PFSK-1 (cell line): ENCODE results near the gene KLK1.
"Not testable (repeated sequence)": the region's sequence is repeated elsewhere in the genome, so short reads cannot be mapped to it uniquely, and the experiment has no call there.

Experiments used
- FOXP2 ChIP-seq: optimal IDR thresholded peaks from 2 replicates; pipeline ENCODE3; 2011; ENCODE audit warnings: borderline replicate concordance, control low read depth, inconsistent platforms; ENCODE audit not compliant: insufficient read depth; ENCODE audit errors: extremely low read length, extremely low read depth
- POLR2AphosphoS5 ChIP-seq: IDR thresholded peaks from 2 replicates; pipeline ENCODE4 v1.6.1; 2012; ENCODE audit warnings: low read depth, mild to moderate bottlenecking, control low read depth, low read length, moderate library complexity
- REST ChIP-seq, 2 experiments: IDR thresholded peaks; 2 replicates each; pipeline versions ENCODE4 v1.6.1 to v1.8.0; 2011 to 2012; ENCODE audit warnings: low read depth in 2 of 2, low read length in 2 of 2, control low read depth in 1 of 2, inconsistent platforms in 1 of 2, mild to moderate bottlenecking in 1 of 2, moderate library complexity in 1 of 2; ENCODE audit not compliant: insufficient read depth in 1 of 2
- SIN3A ChIP-seq: IDR thresholded peaks from 2 replicates; pipeline ENCODE4 v1.6.1; 2012; ENCODE audit warnings: mild to moderate bottlenecking, low read length, moderate library complexity, borderline replicate concordance; ENCODE audit not compliant: insufficient read depth
- TAF1 ChIP-seq: IDR thresholded peaks from 2 replicates; pipeline ENCODE4 v1.6.1; 2012; ENCODE audit warnings: low read length, control low read depth, borderline replicate concordance; ENCODE audit not compliant: insufficient read depth

Gene KLK1

GRCh38 chr19:50777261-50777660 lies 46.3 kb downstream of the KLK1 start:
- TF ChIP-seq REST (IDR thresholded peaks at IDR 0.05; ENCODE audit: insufficient read depth in 1 of 2, low read depth in 2 of 2, low read length in 2 of 2), result no peak
- no peak for TF ChIP-seq TAF1
- TF ChIP-seq POLR2AphosphoS5, result no peak
- TF ChIP-seq FOXP2, result no peak
- TF ChIP-seq SIN3A, result no peak

GRCh38 chr19:50776131-50776530 lies 47.5 kb downstream of the KLK1 start:
- TF ChIP-seq POLR2AphosphoS5 (no peak), FOXP2 (no peak), SIN3A (no peak), REST (IDR thresholded peaks at IDR 0.05; ENCODE audit: insufficient read depth in 1 of 2, low read depth in 2 of 2, low read length in 2 of 2) (no peak), TAF1 (no peak)

GRCh38 chr19:50772476-50772875 lies 51.1 kb downstream of the KLK1 start:
- TF ChIP-seq TAF1 (no peak), SIN3A (no peak), REST (IDR thresholded peaks at IDR 0.05; ENCODE audit: insufficient read depth in 1 of 2, low read depth in 2 of 2, low read length in 2 of 2) (no peak), POLR2AphosphoS5 (no peak), FOXP2 (no peak)

GRCh38 chr19:50770888-50771287 lies 52.7 kb downstream of the KLK1 start:
- TF ChIP-seq TAF1 (no peak), FOXP2 (no peak), POLR2AphosphoS5 (no peak), SIN3A (no peak), REST (IDR thresholded peaks at IDR 0.05; ENCODE audit: insufficient read depth in 1 of 2, low read depth in 2 of 2, low read length in 2 of 2) (no peak)

GRCh38 chr19:50770164-50770563 lies 53.4 kb downstream of the KLK1 start, which contains the start of gene GPR32:
GPR32 (plus strand) TSS chr19:50770464; CDS start chr19:50770601, 137 bp downstream.
- TF ChIP-seq REST (IDR thresholded peaks at IDR 0.05; ENCODE audit: insufficient read depth in 1 of 2, low read depth in 2 of 2, low read length in 2 of 2); FOXP2; SIN3A: not testable (repeated sequence)
